ENCODE measurements around the gene OR7G2. TPM values are rescaled to one million over a fixed set of nuclear protein-coding genes. Genes with fewer than 3 reads are reported as not detected.

The OR7G2 gene
- total and polyA plus RNA-seq, 2 donors (not counting 1 experiment from before 2014, with no cell fraction given) = not detected

DNA sequence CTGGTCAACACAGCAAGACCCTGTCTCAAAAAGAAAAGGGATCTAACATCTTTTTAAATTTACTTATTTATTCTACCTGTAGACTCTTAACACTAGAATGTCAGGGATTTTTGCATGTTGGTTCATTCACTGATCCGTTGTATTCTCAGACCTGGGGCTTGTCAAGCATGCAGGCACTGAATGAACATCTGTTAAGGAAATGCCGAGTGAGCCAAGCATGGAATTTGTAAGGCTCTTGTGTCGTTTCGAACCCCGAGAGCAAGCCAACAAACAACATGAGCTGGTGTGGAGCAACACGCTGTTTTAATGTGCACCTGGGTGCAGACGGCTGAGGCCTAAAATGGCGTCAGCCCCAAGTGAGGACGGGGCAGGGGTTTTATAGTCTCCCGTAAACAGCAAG, 30.4 kb downstream of the OR7G2 start:
- intact Hi-C loops (cut with micrococcal nuclease) = no loop called here
- no peak for ATAC-seq (ENCODE audit: low read depth)
- Histone ChIP-seq H3K36me3 (replicated peaks in 1 of 2; ENCODE audit: control extremely low read depth in 1 of 2, control insufficient read depth in 1 of 2, extremely low read depth in 1 of 2, insufficient read depth in 2 of 2, low read length in 1 of 2) (no peaks in the 10 kb centered on the region), H3K9me3 (ENCODE audit: control extremely low read depth in 1 of 3, control insufficient read depth in 2 of 3, insufficient read depth in 1 of 3, low read length in 2 of 3) (no peaks in the 10 kb centered on the region), H3K79me2 (ENCODE audit: control insufficient read depth, insufficient read depth, low read length) (no peaks in the 10 kb centered on the region), H3K4me2 (replicated peaks; ENCODE audit: low read depth, low read length, poor library complexity, severe bottlenecking) (no peak overlapping the region), H4K20me1 (ENCODE audit: control insufficient read depth, insufficient read depth, low read length, poor library complexity, severe bottlenecking) (no peaks in the 10 kb centered on the region), H3K9ac (ENCODE audit: low read length) (no peak overlapping the region), H3K4me3 (ENCODE audit: control extremely low read depth in 1 of 5, extremely low read depth in 1 of 5, insufficient read depth in 1 of 5, low read depth in 2 of 5, low read length in 4 of 5) (no peak overlapping the region), H3K27me3 (replicated peaks in 1 of 4; ENCODE audit: control extremely low read depth in 1 of 4, control insufficient read depth in 3 of 4, insufficient read depth in 4 of 4, low read length in 3 of 4) (no peaks in the 10 kb centered on the region), H3K27ac (ENCODE audit: low read length in 2 of 2) (no peak overlapping the region), H2AFZ (ENCODE audit: insufficient read depth, low read depth, low read length, poor library complexity, severe bottlenecking) (no peak overlapping the region), H3K4me1 (ENCODE audit: control insufficient read depth in 2 of 2, insufficient read depth in 2 of 2, low read length in 2 of 2) (peaks cover 0 to 2% of the 10 kb centered on the region in 2 donors)
- Mint-ChIP-seq H3K4me1 (no peaks in the 10 kb centered on the region), H3K4me3 (no peak overlapping the region), H3K27ac (no peak overlapping the region), H3K9me3 (ENCODE audit: insufficient read depth) (no peaks in the 10 kb centered on the region), H3K27me3 (no peaks in the 10 kb centered on the region)
- no peak for DNase-seq
- TF ChIP-seq, protein P1, sequence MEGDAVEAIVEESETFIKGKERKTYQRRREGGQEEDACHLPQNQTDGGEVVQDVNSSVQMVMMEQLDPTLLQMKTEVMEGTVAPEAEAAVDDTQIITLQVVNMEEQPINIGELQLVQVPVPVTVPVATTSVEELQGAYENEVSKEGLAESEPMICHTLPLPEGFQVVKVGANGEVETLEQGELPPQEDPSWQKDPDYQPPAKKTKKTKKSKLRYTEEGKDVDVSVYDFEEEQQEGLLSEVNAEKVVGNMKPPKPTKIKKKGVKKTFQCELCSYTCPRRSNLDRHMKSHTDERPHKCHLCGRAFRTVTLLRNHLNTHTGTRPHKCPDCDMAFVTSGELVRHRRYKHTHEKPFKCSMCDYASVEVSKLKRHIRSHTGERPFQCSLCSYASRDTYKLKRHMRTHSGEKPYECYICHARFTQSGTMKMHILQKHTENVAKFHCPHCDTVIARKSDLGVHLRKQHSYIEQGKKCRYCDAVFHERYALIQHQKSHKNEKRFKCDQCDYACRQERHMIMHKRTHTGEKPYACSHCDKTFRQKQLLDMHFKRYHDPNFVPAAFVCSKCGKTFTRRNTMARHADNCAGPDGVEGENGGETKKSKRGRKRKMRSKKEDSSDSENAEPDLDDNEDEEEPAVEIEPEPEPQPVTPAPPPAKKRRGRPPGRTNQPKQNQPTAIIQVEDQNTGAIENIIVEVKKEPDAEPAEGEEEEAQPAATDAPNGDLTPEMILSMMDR (IDR thresholded peaks at IDR 0.05) = no peak
- no peak for TF ChIP-seq EZH2 (IDR thresholded peaks at IDR 0.05; ENCODE audit: borderline replicate concordance, insufficient read depth, low read depth, low read length, poor library complexity, severe bottlenecking)
- POLR2A ChIA-PET = no interaction called here
- 94% methylated on average over 10 of the region's 10 CpGs for WGBS (ENCODE audit: insufficient coverage)
- CTCF ChIA-PET = no interaction called here

GRCh38 chr19:9075064-9075949, 32.0 kb downstream of the OR7G2 start:
- ATAC-seq (ENCODE audit: low read depth) = no peak
- Histone ChIP-seq H3K27ac (ENCODE audit: low read length in 2 of 2) (no peak overlapping the region), H3K36me3 (replicated peaks in 1 of 2; ENCODE audit: control extremely low read depth in 1 of 2, control insufficient read depth in 1 of 2, extremely low read depth in 1 of 2, insufficient read depth in 2 of 2, low read length in 1 of 2) (no peaks in the 10 kb centered on the region), H4K20me1 (ENCODE audit: control insufficient read depth, insufficient read depth, low read length, poor library complexity, severe bottlenecking) (no peaks in the 10 kb centered on the region), H3K9me3 (ENCODE audit: control extremely low read depth in 1 of 3, control insufficient read depth in 2 of 3, insufficient read depth in 1 of 3, low read length in 2 of 3) (peaks cover 0 to 2% (median 0%) of the 10 kb centered on the region in 3 donors), H3K27me3 (replicated peaks in 1 of 4; ENCODE audit: control extremely low read depth in 1 of 4, control insufficient read depth in 3 of 4, insufficient read depth in 4 of 4, low read length in 3 of 4) (no peaks in the 10 kb centered on the region), H3K4me1 (ENCODE audit: control insufficient read depth in 2 of 2, insufficient read depth in 2 of 2, low read length in 2 of 2) (peaks cover 0 to 2% of the 10 kb centered on the region in 2 donors), H2AFZ (ENCODE audit: insufficient read depth, low read depth, low read length, poor library complexity, severe bottlenecking) (no peak overlapping the region), H3K4me2 (replicated peaks; ENCODE audit: low read depth, low read length, poor library complexity, severe bottlenecking) (no peak overlapping the region), H3K79me2 (ENCODE audit: control insufficient read depth, insufficient read depth, low read length) (no peaks in the 10 kb centered on the region), H3K9ac (ENCODE audit: low read length) (no peak overlapping the region), H3K4me3 (ENCODE audit: control extremely low read depth in 1 of 5, extremely low read depth in 1 of 5, insufficient read depth in 1 of 5, low read depth in 2 of 5, low read length in 4 of 5) (no peak overlapping the region)
- Mint-ChIP-seq H3K4me1 (no peaks in the 10 kb centered on the region), H3K9me3 (ENCODE audit: insufficient read depth) (no peaks in the 10 kb centered on the region), H3K4me3 (no peak overlapping the region), H3K27me3 (no peaks in the 10 kb centered on the region), H3K27ac (no peak overlapping the region)
- CTCF ChIA-PET = no interaction called here
- TF ChIP-seq EZH2 (IDR thresholded peaks at IDR 0.05; ENCODE audit: borderline replicate concordance, insufficient read depth, low read depth, low read length, poor library complexity, severe bottlenecking) = no peak
- TF ChIP-seq, protein P1 (IDR thresholded peaks at IDR 0.05) = no peak
- DNase-seq = no peak
- intact Hi-C loops (cut with micrococcal nuclease) = no loop called here
- WGBS (ENCODE audit: insufficient coverage) = 85% methylated on average over 9 of the region's 16 CpGs
- POLR2A ChIA-PET = no interaction called here
